ENCODE results near the gene TMEM201.
"Not testable (repeated sequence)": the region's sequence is repeated elsewhere in the genome, so short reads cannot be mapped to it uniquely, and the experiment has no call there.

Gene TMEM201

GRCh38 chr1:9624081-9624480, 35.4 kb downstream of the TMEM201 start:
- DNase-seq: no peak

- not testable (repeated sequence) for DNase-seq
Measured at GRCh38 chr1:9625030-9625429, 36.3 kb downstream of the TMEM201 start.

DNA sequence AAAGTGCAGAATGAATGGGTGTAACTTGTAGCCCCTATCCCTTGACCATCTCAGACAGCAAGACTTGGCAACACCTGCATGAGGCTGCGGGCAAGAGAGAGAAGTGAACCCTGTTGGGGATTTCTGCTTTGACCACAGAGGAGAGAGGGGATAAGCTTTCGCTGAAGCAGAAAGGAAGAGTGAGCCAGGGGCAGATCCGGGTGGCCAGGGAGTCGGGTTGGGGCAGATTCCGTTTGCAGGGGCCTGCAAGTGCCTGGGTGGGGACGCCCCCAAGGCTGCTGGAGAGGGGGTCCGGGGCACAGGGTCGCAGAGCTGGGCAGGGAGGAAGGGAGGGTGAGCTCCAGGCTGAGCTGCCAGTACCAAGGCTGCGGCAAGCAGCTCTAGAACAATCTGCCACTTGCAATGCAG, 37.5 kb downstream of the TMEM201 start:
- DNase-seq: peak; percentile 59 to 63 (median 63)

DNA sequence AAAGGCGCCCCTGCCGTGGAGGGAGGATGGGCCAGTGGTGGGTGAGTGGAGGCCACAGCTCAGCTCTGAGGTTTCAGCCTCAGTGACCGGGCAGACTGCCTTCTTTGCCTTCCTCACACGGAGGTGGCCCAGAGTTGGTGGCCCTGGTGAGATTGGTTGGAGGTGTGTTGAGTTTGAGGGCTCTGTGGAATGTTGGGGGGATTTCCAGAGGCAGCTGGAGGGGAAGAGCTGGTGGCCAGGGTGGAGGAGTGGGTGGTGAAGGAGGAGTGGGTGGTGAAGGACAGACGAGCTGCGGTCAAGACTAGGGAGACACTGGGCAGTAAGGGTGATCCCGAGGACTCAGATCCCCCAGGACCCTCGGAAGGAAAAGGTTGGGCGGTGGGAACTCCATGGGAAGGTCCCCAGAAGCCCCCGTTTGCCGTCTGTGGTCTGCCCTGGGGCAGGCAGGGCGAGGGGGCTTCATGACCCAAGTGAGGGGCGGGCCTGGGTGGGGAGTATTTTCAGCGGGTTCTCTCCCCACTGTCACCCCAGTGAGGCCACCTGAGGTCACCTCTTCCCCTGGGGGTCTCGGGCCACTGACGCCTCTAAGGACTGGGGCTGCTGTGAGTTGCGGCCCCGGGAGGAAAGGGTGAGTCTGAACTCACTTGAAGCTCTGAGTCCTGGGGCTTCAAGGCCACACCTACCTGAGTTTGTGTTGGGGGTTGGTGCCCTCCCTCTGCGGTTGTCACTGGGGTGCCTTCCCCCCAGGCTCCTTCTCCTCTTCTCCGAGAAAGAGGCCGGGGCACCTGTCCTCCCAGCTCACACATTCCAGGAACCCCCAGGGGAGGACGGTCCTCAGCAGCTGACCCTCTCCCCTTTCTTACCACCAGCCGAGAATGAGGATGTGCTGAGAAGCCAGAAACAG, 40.1 kb downstream of the TMEM201 start:
- DNase-seq: peak; percentile 65 to 73 (median 66)

GRCh38 chr1:9629445-9630201, 40.9 kb downstream of the TMEM201 start:
- peak; percentile 83 to 90 (median 88) for DNase-seq

- DNase-seq: no peak
Measured at GRCh38 chr1:9630331-9631111, 41.8 kb downstream of the TMEM201 start.

DNA sequence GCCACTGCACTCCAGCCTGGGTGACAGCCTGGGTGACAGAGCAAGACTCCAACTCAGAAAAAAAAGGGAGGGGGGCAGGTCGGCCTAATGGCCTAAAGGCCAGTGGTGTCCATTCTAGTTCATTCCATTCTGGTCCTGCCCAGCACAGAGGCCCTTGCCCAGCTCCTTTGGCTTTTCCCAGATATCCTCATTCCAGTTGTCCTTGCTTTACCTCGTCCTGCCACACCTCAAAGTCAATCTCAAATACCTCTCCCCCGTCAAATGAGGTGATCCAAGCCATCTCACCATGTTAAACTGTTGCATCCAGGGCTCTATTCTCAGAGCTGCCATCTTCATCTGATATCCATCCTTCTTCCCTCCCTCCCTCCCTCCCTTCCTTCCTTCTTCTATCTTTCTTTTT, 42.9 kb downstream of the TMEM201 start:
- no peak for DNase-seq

- DNase-seq: peak; percentile 35 to 61 (median 54)
Measured at GRCh38 chr1:9633493-9633892, 44.8 kb downstream of the TMEM201 start.

DNA sequence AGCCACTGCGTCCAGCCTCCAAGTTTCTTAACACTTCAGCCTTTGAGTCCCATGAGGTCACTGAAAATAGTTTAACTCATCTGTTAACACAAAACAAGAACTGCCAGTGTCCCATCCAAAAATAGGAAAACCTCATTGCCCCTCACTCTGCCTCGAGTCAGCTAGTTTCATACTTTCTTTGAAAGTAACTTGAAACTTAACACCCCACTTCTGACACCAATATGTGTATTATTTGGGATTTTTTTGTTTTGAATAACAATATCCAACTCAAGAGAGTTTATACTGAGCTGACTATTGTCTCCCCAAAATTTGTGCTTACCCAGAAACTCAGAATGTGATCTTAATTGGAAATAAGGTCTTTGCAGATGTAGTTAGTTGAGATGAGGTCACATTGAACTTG, 45.9 kb downstream of the TMEM201 start:
- no peak for DNase-seq

- DNase-seq: no peak
Measured at GRCh38 chr1:9639227-9639626, 50.5 kb downstream of the TMEM201 start.

DNA sequence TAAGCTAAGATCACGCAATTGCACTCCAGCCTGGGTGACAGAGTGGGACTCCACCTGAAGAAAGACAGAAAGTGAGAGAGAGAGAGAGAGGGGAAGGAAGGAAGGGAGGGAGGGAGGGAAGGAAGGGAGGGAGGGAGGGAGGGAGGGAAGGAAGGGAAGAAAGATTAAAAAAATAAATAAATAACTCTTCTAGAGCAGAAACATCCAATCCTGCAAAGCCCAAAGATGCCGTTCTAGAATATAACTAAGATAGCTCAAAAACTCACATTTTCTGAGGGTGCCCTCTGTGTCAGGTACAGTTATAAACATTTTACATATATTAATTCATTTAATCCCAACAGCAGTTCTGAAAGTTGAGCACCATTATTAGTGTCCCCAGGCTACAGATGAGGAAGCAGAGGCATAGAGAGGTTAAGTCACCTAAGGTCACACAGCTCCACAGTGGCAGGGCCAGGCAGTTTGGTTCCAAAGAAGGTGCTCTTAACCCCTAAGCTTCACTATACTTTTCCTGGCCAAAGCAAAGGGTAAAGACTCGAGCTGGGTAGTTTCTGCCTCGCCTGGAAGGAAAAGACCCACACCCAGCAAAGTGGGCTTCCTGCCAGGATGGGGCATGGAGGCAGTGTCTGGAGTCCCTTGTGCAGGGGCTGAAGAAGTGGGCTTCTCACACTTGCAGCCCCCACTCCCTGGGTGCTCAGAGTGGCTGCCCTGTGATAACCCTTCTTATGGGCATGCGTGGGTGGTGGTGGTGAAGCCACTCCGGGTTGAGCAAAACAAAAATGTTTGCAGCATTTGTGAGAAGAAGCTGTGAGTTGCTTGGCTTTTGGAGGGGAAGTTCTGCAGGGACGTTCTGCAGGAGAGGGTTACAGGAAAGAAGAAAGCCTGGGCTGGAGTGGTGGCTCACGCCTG, 54.9 kb downstream of the TMEM201 start:
- DNase-seq: peak; percentile 92 to 96 (median 95)

DNA sequence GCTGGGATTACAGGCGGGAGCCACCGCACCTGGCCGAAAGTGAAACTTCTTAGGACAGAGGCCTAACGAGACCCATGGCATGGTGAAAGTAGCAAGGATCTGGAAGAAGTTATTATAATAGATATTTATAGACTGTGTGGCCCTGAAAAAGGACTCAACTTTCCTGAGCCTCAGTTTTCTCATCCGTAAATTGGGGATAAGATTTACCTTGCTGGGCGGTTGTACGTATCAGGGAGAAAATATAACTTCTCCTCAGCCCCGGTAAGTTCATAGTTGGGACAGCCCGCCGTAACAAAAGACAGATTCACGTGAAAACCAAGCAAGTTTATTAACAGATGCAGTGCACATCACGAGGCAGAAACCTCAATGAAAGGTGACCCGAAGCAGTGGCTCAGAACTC, 57.3 kb downstream of the TMEM201 start:
- DNase-seq: no peak

- no peak for DNase-seq
Measured at GRCh38 chr1:9648171-9648570, 59.5 kb downstream of the TMEM201 start.

DNA sequence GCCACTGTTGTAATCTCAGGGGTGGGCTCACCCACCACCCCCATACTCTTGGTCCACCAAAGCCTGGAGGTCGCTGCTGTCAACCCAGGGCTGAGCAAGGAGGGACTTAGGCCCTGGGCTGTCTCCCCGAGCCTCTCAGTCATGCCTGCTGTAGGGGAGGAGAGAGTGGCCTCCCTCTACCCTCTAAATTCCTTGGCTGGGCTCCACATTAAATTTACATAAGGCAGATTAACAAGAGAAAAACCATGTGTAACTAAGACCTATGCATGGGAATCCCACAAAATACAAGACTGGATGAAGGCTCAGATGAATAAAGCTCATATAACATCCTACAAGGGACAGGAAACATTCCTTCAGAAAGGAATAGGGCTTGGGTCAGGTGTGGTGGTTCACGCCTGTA, 61.1 kb downstream of the TMEM201 start:
- no peak for DNase-seq

DNA sequence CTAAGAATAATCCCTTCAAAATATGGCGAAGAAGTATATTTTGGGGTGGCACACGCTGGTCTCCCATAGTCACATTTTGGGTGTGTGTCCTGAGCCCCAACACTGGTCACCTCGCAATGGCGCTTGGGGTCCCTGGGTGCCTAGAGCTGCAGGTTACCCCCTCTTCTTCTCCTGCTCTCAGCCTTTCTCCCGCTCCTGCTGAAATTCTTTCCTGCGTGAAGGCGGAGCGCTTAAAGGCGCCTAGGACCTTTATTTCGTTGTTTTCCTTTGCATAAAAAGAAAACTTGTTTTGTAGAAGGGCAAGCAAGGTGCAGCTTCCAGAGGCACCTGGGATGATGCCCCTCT, 62.5 kb downstream of the TMEM201 start:
- no peak for DNase-seq

- DNase-seq: peak; percentile 61 to 88 (median 78)
Measured at GRCh38 chr1:9651565-9652378, 63.1 kb downstream of the TMEM201 start, which contains the start of gene PIK3CD. TSS of gene PIK3CD (plus strand) at chr1:9651731. CDS start at chr1:9710456, 58,725 bp downstream.

DNA sequence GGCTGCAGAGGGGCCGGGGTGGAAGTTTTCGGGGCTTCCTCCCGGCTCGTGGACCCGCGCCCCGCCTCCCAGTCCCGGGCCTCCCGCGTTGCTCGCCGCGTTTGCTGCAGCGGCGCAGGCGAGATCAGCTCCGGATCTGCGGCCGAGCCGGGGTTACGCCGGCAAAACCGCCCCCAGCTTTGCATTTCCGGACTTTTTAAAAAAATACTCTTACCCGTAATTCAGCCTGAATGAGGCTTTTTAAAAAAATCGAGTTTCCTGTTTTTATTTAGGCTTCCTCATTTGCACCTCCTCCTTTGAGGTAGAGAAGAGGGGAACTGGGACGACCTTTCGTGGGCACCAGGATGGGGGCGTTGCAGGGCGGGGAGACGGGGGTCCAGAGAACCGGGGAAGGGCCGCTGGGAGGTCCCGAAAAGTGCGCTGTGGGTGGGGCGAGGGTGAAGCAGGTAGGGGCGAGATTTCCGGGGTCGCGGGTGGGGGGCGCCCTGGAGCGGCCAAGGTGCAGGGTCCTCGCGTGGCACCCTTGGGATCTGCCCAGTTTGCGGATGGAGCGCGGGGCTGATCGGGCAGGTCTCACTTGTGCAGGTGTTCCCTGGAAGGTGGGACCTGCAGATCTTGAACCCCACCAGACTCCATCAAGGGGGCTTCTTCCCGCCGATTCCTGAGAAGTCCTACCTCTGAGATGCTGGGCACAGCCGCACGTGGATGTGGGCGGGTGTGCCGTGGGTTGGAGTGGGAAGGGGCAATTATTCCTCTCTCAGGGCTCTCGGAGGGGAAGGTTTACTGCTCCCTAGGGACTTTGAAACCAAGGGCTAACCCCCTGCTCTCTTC, 63.9 kb downstream of the TMEM201 start:
- DNase-seq: peak; percentile 87 to 95 (median 93)

DNA sequence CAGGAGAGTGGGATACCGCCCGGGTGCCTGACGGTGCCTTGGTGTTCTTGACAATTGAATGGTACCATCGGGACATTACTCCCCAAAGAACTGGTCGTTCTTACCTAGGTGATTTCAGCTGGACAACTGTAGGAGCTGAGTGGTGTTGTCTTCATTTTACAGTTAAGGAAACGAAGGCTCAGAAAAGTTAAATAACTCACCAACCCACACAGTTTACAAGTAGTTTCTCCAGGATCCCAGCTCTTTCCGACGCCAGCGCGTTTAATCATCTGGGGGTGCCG, 64.4 kb downstream of the TMEM201 start:
- peak in 1 of 3 donors; percentile 37 for DNase-seq

GRCh38 chr1:9653491-9654050, 64.9 kb downstream of the TMEM201 start:
- DNase-seq: peak in 2 of 3 donors; percentile 34 to 42
